RPMI8226 (cell line): ENCODE data around the gene M6PR.

Source experiments
- DNase-seq: peaks from one replicate; pipeline ENCODE4 v3.0.0-alpha.2; 2015

M6PR gene

DNA sequence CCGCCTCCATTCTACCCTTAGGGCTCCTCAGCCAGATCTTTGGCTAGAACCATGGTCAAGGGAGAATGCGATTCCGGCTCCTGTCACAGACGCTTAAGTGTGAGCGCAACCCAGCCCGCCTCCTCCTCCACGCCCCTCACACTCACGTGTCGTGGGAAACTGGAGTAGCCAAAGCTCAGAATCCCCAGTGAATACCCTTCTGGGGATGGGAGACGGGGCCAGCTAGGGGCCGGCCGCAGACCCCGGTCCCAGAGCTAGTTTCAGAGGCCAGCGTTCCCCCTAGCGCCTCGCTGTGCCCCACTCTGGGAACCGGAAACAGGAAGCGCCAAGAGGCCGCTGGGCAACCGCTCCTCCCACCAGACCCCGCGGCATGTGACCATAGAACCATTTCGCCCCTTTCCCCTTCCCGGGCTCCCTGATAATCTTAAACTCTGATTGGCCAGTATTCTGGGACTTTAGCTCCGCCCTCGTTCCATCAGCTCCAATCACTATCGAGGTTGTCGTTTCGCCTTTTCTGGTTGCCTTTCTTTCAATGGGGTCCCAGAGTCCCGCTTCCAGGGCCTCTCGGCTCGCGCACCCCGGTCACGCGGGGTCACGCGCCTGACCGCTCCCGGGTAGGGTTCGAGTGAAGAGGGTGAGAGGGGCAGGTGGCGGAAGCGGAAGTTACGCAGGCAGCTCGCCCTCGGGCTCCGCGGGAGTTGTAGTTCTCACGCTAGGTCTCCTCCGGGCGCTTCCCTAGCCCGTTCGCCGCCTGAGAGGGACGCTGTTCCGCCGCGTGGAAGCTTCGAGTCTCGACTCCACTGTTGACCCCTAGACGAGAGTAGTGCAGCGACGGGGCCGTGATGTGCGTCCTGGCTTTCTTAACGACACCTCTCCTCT is at the start of gene M6PR:
Gene M6PR, minus strand, starts transcription at position 304 of the 879 bp plus-strand sequence. CDS start 3,241 bp downstream, outside the sequence.
- peak; percentile 96 for DNase-seq

DNA sequence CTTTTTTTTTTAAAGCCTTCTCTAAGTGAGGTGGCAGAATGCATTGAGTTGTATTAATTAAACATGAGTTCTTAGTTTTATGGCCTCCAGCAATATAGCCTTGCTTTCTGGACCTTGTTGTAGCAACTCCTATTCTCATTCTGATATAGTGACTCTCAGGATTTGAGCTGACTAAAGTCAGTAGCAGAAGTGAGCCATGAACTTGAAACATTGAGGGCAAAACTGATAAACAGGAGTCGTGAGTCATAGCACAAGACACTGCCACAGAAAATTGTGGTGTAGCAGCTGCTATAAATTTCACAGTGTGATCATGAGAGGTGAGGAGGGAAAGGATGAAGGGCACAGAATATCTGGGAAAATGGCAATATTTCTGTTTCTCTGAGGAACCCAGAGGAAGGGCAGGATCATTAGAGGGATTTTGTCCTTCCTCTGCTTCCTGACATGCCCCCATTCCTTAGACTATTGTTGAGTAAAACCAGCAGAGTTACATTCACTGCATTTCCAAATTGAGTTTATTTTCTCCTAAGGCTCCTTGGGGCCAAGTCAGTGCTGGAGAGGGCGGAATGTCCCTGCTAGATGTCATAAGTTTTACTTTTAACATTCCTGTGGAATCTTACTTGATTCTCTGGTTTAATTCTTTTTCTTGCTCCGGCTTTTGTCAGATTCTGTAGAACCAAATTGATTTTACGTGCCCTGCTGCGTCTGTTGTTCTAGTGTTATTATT is 47.4 kb upstream of the M6PR start:
- no peak for DNase-seq

DNA sequence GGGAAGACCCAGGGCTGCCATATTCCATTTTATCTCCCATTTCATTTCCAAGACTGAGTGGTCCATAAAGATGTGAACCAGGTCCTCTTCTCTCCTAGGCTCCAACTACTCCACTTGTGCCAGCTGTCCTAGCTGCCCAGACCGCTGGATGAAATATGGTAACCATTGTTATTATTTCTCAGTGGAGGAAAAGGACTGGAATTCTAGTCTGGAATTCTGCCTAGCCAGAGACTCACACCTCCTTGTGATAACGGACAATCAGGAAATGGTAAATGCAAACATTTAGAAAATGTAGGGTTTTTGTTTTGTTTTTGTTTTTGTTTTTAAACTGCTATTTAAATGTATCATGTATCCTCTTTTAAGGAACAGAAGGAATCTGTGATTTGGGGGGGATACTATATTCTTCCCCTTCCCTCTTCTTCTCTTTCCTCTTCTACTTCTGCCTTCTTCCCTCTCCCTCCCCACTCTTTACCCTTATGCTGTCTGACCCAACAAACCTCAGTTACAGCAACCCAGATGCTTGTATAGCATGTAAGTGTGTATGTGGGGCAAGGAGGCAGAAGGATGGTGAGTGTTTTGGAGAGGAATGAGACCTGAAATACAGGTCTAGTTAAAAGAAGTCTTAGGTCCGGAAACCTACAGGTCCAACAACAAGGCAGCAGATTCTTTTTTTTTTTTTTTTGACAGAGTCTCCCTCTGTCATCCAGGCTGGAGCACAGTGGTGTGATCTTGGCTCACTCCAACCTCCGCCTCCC is 45.8 kb upstream of the M6PR start:
- DNase-seq = no peak

DNA sequence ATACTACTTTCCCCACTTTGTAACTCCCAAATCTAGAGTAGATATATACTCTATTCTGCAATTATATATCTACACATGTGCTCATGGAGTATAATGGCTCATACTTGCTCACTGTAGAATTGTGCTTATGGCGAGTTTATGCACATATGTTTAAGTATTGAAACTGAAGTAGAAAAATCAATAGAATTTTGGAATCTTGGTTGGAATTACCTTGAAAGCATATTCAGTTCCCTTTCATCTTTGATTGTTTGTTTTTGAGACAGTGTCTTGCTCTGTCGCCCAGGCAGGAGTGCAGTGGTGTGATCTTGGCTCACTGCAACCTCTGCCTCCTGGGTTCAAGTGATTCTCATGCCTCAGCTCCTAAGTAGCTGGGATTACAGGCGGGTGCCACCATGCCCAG is 44.4 kb upstream of the M6PR start:
- DNase-seq = no peak

DNA sequence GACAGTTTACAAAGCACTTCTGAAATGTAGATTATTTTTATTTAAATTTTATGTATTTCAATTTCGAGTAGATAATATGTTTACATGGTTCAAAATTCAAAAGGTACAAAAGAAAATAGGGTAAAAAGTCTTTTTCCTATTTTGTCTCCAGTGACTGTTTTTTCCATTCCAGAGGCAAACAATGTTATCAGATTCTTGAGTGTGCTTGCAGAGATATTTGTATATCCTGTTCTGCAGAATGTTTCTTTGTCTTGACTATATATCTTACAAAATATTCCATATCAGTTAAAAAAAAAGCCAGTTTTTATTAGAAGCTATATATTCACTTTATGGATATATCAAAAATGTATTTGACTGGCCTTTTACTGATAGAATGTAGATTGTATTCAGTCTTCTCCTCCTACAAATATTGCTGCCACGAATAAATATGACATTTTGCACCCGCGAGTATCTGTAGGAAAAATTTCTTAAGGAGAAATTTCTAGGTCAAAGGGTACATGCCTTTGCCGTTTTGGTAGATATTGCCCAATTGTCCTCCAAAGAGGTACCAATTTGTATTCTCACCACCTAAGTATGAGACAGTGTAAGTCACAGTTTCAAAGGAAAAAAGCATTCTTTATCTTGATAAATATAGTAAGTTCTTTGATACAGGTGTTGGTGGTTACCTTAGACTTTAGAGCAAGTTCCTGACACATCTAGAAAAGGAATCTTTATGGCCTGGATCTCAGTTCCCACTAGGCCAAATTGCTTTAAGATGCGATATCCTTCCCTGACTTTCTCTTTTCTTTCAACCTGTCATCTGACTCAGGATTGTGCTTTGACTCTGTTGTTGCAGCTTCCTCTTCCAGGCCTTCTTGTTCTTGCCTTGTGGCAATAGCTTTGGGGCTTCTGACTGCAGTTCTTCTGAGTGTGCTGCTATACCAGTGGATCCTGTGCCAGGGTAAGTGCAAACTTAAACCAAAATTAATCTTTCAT is 42.2 kb upstream of the M6PR start:
- no peak for DNase-seq

DNA sequence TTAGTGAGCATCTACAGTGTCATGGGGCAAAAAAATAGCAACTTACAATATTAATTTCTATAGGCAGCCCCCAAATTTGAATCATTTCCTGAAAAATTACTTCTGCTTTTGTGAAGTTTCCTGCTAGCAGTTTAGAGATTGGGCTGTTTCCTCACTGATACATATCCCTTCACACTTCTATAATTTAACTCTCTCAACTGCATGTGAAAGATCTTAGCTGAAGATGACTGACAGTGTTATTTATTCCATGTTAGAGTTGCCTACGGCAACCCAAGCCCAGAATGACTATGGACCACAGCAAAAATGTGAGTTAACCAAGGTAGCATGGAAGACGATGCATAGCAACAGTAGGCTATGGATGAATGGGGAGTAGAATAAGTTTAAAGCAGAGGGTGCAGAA is 40.0 kb upstream of the M6PR start, which contains the start of gene KLRG1:
Gene KLRG1, plus strand, starts transcription at position 134 of the 400 bp plus-strand sequence. Its CDS starts 90 bp downstream, at position 224.
- no peak for DNase-seq

DNA sequence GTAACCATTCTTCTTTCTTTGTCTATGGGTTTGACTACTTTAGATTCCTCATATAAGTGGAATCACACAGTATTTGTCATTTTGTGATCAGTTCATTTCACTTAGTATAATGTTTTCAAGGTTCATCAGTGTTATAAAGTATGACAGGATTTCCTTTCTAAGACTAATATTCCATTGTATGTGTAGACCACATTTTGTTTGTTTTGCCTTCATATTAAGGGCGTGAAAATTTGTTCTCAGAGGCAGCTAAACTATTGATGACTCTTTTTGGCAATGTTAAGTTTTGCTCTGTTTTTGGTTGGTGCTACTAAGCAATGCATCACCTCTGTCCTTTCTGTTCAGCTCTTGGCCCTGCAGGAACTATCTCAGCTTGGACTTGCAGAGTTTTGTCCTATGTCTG is 38.2 kb upstream of the M6PR start:
- DNase-seq = no peak

DNA sequence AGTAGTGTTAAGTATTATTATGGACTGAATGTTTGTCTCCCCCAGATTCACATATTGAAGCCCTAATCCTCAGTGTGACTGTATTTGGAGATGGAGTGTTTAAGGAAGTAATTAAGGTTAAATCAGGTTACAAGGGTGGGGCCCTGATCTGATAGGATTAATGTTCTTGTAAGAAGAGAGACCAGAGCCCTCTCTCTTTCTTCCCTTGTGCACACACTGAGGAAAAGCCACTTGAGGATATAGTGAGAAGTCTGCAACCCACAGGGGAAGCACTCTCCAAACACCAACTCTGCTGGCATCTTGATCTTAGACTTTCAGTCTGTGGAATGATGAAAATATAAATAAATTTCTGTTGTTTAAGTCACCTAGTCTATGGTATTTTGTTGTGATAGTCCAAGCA is 37.7 kb upstream of the M6PR start:
- no peak for DNase-seq

DNA sequence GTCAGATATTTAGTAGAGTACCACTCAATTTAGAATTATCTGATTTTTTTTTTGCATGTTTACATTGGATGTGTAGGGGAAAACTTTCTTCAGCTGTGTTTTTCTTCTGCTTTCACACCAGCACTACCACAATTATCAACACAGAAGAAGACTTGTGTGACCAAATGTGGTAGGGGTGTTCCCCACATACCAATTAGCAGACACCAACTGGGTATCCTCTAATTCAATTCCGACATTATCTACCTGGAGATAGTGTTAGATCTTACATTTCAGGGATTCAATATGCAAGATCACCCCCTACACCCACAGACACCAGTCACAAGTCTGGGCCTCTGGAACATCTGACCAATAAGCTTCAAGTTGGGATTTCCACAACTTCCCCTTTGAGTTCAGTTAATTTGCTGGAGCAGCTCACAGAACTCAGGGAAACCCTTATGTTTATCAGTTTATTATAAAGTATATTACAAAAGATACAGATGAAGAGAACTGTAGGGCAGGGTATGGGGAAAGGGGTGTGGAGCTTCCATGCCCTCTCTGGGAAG is 35.8 kb upstream of the M6PR start:
- DNase-seq = no peak

DNA sequence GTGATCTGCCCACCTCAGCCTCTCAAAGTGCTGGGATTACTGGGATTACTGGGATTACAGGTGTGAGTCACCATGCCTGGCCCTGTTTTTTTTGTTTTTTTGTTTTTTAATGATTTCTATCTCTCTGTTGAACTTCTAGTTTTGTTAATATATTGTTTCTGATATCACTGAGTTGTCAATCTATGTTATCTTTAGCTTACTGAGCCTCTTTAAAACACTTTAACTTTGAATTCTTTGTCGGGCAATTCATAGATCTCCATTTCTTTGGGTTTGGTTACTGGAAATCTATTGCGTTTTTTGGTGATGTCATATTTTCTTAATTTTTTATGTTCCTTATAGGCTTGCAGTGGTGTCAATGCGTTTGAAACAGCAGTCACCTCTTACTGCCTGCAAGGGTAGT is 30.7 kb upstream of the M6PR start:
- no peak for DNase-seq

DNA sequence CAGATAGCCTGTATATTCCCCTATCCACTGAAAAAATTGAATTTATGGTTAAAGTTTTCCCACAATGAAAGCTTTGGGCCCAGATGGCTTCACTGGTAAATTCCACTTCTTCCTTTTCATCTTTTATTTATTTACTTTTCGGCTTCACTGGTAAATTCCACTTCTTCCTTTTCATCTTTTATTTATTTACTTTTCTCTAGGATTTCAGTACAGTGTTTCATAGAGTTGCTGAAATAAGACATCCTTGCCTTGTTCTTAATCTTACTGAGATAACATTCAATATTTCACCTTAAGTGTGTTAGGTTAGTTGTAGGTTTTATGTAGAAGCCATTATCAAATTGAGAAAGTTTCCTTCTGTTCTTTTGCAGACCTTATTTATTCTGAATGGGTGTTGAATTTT is 21.0 kb upstream of the M6PR start:
- DNase-seq = no peak

DNA sequence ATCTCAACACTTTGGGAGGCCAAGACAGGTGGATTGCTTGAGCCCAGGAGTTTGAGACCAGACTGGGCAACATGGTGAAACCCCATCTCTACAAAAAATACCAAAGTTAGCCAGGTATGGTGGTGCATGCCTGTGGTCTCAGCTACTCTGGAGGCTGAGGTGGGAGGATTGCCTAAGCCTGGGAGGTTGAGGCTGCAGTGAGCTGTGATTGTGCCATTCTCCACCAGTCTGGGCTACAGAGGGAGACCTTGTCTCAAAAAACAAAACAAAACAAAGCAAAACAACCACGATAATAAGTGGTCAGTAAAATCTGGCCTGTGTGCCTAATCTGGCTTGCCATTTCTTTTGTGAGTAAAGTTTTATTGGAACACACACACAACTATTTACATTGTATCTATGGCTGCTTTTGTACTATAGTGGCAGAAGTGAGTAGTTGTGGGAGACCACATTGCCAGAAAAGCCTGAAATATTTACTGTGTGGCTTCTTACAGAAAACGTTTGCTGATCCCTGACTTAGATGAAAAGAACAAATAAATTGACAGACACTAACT is 20.5 kb upstream of the M6PR start:
- no peak for DNase-seq

DNA sequence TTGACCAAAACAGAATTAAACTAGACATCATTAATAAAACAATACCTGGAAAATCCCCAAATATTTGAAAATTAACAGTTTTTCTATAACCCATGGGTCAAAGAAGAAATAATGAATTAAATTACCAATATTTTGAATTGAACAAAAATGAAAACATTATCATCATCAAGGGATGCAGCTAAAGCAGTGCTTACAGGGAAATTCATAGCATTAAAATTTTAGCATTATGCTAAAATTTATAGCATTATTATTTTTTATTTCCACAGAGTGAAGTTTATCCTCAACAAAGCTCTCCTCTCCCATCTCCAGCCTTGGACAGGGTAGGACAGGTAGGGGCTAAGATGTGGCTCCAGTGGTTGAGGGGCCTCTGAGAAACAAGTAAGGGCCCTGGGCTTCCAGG is 19.3 kb upstream of the M6PR start:
- DNase-seq = no peak

DNA sequence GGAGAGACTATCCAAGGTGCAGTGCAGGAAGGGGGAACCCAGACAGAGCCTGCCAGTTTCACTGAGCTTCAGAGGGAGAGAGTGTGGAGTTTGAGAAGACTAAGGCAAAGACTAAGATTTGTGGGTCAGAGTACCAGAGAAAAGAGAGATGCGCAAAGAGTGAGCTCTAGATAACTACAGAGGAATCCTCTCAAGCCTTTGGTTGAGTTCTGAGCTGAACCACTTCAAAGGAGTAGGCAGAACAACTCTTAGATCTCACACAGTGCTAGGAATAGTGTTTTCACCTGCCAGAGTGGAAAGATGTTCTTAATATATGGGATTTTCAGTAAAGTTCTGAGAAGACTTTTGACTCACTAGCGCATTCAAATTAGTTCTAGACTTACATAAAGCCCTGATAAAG is 10.7 kb upstream of the M6PR start:
- DNase-seq = no peak

DNA sequence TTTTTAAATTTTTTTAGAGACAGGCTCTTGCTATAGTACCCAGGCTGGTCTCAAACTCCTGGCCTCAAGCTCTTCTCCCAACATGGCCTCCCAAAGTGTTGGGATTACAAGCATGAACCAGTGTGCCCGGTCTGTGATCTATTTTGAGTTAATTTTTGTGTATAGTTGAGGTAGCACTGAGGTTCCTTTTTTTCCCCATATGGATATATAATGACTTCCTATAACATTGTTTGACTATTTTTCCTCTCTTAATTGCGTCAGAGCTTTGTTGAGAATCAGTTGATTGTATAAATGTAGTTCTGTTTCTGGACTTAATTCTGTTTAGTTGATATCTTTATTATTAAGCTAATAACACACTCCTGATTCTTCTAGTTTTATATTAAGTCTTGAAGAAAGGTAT is 8.6 kb upstream of the M6PR start:
- no peak for DNase-seq

DNA sequence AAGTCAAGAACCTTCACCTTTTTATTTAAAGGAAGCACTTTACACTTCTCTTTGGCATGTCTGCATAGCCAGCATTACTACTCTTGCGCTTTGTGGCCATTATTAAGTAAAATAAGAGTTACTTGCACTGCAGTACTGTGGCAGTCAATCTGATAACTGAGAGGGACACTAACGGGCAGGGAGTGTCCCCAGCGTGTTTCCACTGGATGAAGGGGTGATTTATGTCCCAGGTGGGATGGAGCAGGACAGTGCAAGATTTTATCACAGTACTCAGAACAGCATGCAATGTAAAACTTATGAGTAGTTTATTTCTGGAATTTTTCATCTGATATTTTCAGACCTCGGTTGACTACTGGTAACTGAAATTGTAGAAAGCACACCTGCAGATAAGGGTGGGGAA is 8.1 kb upstream of the M6PR start:
- no peak for DNase-seq

DNA sequence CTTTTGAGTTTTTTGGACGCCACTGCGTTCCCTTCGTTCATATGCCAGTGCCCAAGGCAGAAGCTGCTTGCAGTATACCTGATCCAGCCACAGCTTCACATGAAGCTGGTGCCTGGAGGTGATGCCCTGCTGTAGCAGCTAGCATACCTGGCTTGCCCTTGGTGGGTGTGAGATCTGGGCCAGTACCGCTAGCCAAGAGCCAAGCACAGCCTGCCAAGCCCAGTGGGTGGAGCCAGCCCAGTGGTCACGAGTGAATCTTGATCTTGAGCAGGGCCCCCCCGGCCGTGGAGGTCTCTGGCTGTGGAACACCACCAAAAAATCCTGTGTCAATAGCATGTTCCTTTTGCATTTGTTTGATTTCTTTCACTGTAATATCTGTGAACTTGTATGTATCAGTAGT is 7.3 kb upstream of the M6PR start:
- no peak for DNase-seq

DNA sequence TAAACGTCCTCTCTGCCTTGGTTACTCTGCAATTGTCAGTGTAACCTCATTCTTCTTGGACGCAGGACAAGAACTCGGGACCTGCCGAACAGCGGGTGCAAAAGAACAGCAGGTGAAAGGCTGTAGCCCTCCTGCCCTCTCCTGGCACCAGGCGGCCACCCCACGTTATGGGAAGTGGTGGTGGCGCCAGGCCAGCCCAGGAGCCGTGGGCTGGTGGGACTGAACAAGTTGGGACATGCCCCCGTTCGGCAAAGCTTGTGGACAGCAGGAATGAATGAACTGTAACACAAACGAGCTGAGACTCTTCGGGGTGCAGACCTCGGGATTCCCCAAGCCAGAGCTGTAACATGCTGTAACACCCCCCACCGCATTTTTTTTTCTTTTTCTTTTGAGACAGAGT is 6.6 kb upstream of the M6PR start:
- DNase-seq = no peak

DNA sequence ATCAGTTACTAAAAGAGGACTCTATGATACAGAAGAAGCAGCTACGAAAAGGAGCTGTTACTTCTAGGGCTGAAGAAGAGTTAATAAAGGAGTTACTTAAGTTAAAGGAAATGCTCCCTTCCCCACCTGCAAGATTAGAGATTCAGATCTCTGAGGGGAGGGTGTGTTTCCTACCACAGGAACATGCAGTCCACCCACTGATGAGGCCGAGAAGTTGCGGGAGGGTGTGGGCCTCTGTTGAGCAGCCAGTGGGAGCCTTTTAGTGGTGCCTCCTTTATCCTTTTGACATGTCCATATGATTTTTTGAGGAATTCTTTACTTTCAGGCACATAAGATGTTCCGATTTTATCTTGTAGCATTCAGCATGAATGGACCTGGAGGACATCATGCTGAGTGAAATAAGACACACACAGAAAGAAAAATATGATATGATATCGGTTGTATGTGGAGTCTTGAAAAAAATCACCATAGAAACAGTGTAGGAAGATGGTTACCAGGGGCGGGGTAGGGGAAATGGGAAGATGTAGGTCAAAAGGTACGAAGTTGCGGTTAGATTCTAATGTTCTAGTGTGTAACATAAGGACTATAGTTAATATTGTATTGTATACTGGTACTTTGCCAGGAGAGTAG is 4.4 kb upstream of the M6PR start:
- DNase-seq = no peak

DNA sequence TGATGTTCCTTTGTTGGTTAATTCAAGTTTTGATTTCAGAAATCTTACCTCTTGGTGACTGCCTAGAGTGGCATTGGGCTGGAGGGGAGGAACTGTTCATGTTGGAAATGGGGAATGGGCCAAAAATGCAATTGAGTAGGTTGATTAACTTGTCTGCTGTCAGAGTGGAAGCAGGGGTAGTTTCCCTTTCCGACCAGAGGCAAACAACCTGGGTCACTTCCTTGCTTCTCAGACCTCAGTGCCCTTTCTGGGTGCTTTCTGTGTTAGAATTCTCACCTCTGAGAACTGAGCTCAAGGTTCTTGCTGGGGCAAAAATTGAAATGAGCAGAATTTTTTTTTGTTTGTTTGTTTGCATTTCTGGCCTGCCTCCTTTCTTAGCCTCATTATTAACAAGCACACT is 2.3 kb upstream of the M6PR start:
- DNase-seq = no peak
